ENCODE measurements around the gene ANKRD33B. TPM values are rescaled to one million over a fixed set of nuclear protein-coding genes. Genes with fewer than 3 reads are reported as not detected.

The ANKRD33B gene
- total and polyA plus RNA-seq, 9 of the 15 experiments (the other 6 are each of a cell fraction or from before 2014, with no cell fraction given): 0.10 to 1.7 (median 0.40) TPM

- peak; percentile 96 for TF ChIP-seq MEF2D (tag; conservative IDR thresholded peaks at IDR 0.05; ENCODE audit: low read depth)
- TF ChIP-seq CCAR2 (IDR thresholded peaks at IDR 0.05; ENCODE audit: low read depth, low read length): no peak
- TF ChIP-seq FOS (IDR thresholded peaks at IDR 0.05; ENCODE audit: extremely low read depth, insufficient read length): no peak
- TF ChIP-seq NONO (IDR thresholded peaks at IDR 0.05; ENCODE audit: low read depth in 2 of 2, low read length in 1 of 2): no peak
- no peak for TF ChIP-seq SMAD2 (IDR thresholded peaks at IDR 0.05; ENCODE audit: low read depth, low read length)
- TF ChIP-seq PRDM10 (IDR thresholded peaks at IDR 0.05; ENCODE audit: partially characterized antibody): no peak
- TF ChIP-seq U2AF1 (optimal IDR thresholded peaks at IDR 0.05; ENCODE audit: low read depth, low read length): no peak
- TF ChIP-seq ASH1L (IDR thresholded peaks at IDR 0.05; ENCODE audit: borderline replicate concordance, low read depth, partially characterized antibody): no peak
- TF ChIP-seq CLOCK (CRISPR knock-in tag; IDR thresholded peaks at IDR 0.05; ENCODE audit: borderline replicate concordance): no peak
- no peak for TF ChIP-seq COPS2 (conservative IDR thresholded peaks at IDR 0.05)
- TF ChIP-seq SMAD4 (CRISPR knock-in tag; conservative IDR thresholded peaks at IDR 0.05): peak; percentile 98
- TF ChIP-seq E2F1 (CRISPR knock-in tag; IDR thresholded peaks at IDR 0.05): no peak
- no peak for TF ChIP-seq SLC30A9 (CRISPR knock-in tag; IDR thresholded peaks at IDR 0.05)
- no peak for TF ChIP-seq HNRNPUL1 (IDR thresholded peaks at IDR 0.05; ENCODE audit: low read length)
- TF ChIP-seq RB1 (IDR thresholded peaks at IDR 0.05; ENCODE audit: low read depth): no peak
- TF ChIP-seq TCF7L2 (IDR thresholded peaks at IDR 0.05; ENCODE audit: low read depth, low read length): no peak
- TF ChIP-seq ZEB2 (IDR thresholded peaks at IDR 0.05): peak; percentile 24; the same call in 1 of the 2 replicates
- no peak for TF ChIP-seq TCF15 (CRISPR knock-in tag; IDR thresholded peaks at IDR 0.05)
Observed at GRCh38 chr5:10577371-10578292, 13.8 kb downstream of the ANKRD33B start (continued).

Measured in K562 (cell line).